Transverse colon (tissue), 4 donors: ENCODE data around the gene CCRL2. TPM values are rescaled to one million over a fixed set of nuclear protein-coding genes. Genes with fewer than 3 reads are reported as not detected.

ENCODE experiments used
- DNase-seq: peaks from one replicate; pipeline ENCODE4 v3.0.0-alpha.2; 2019
- H3K27ac ChIP-seq, 4 donors: fragments of 200-600 bp; sonication (generic); 2 replicates each; pipeline ENCODE4 v1.5.1; 2016 to 2018; ENCODE audit warnings: inconsistent platforms in 4 of 4
- H3K27me3 ChIP-seq: fragments of 200-600 bp; sonication (generic); 2 replicates; pipeline ENCODE4 v1.5.1; 2017; ENCODE audit warnings: inconsistent platforms
- H3K36me3 ChIP-seq, 4 donors: fragments of 200-600 bp; sonication (generic); 2 replicates each; pipeline ENCODE4 v1.5.1; 2017 to 2019; ENCODE audit warnings: inconsistent platforms in 4 of 4
- H3K4me1 ChIP-seq, 4 donors: fragments of 200-600 bp; sonication (generic); 2 replicates each; pipeline ENCODE4 v1.5.1; 2017 to 2020; ENCODE audit warnings: inconsistent platforms in 4 of 4
- H3K4me3 ChIP-seq, 4 donors: fragments of 200-600 bp; sonication (generic); 1 replicate in 1 of 4; 2 replicates in 3 of 4; pipeline versions ENCODE4 v1.5.1 to v1.6.1; 2017 to 2019; ENCODE audit warnings: inconsistent platforms in 4 of 4
- H3K9me3 ChIP-seq, 2 donors: fragments of 200-600 bp; sonication (generic); 2 replicates each; pipeline ENCODE4 v1.5.1; 2017 to 2019; ENCODE audit warnings: inconsistent platforms in 2 of 2
- EP300 ChIP-seq: sonication (generic); formaldehyde crosslinking; IDR thresholded peaks from one replicate; pipeline ENCODE4 v1.6.1; 2017; ENCODE audit warnings: antibody characterized with exemption, low read depth
- POLR2A ChIP-seq: fragments of 450-650 bp; IDR thresholded peaks from one replicate; pipeline ENCODE4 v1.6.1; 2016; ENCODE audit warnings: antibody characterized with exemption, mild to moderate bottlenecking, moderate library complexity
- POLR2AphosphoS5 ChIP-seq, 3 donors: sonication (generic); formaldehyde crosslinking; IDR thresholded peaks; one replicate each; pipeline ENCODE4 v1.6.1; 2016; ENCODE audit warnings: antibody characterized with exemption in 3 of 3
- WGBS, 2 donors: methylation state at CpG; one replicate each; pipeline ENCODE4 v1.1.5; 2018; ENCODE audit warnings: low coverage in 1 of 2; 5-methylcytosine and 5-hydroxymethylcytosine counted together
- in situ Hi-C, 4 donors: fragments of 200-750 bp; cut with MboI; loops; one replicate each; pipeline versions ENCODE4 v1.15.0 to v1.15.1; 2017; ENCODE audit warnings: low sequenced_read_pairs in 3 of 4, low pct_ligation_motif_present in 1 of 4, low pct_unique_long_range_greater_than_20kb in 1 of 4
- intact Hi-C: fragments of 100-400 bp; cut with DNase I; formaldehyde crosslinking; loops from one replicate; pipeline ENCODE4 v1.15.1; 2023; ENCODE audit warnings: low total_unique reads
- total RNA-seq, 4 donors: library from RNA; depleted of rRNA; stranded (reverse); fragments of >200 nt; gene quantifications; one replicate each; pipeline ENCODE4 v1.1.0, GENCODE V29; 2016
- TF ChIP-seq, protein P1 (sequence below), 5 experiments: fragments of 200-600 bp in 3 of 5; fragments of 450-650 bp in 2 of 5; sonication (generic) in 3 of 5; IDR thresholded peaks; 1 replicate in 2 of 5; 2 replicates in 3 of 5; pipeline ENCODE4 v1.5.1; 2016 to 2017; ENCODE audit warnings: antibody characterized with exemption in 5 of 5, inconsistent platforms in 3 of 5, mild to moderate bottlenecking in 2 of 5, moderate library complexity in 1 of 5

The CCRL2 gene
- total RNA-seq, 4 donors from 2014 or later, result 2.6 to 13.9 (median 9.8) TPM

DNA sequence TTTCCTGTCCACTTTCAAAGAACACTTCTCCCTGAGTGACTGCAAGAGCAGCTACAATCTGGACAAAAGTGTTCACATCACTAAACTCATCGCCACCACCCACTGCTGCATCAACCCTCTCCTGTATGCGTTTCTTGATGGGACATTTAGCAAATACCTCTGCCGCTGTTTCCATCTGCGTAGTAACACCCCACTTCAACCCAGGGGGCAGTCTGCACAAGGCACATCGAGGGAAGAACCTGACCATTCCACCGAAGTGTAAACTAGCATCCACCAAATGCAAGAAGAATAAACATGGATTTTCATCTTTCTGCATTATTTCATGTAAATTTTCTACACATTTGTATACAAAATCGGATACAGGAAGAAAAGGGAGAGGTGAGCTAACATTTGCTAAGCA lies 1.8 kb downstream of the CCRL2 start:
- Histone ChIP-seq H3K4me3 (no peak overlapping the region), H3K9me3 (no peaks in the 10 kb centered on the region), H3K36me3 (no peaks in the 10 kb centered on the region), H3K4me1 (peaks cover 0 to 52% (median 20%) of the 10 kb centered on the region in 4 donors), H3K27ac (no peak overlapping the region), H3K27me3 (no peaks in the 10 kb centered on the region)
- intact Hi-C loops (no loop called here), in situ Hi-C loops (no loop called here)
- TF ChIP-seq POLR2A, result no peak
- TF ChIP-seq EP300, result no peak
- TF ChIP-seq POLR2AphosphoS5 (IDR thresholded peaks at IDR 0.05), result no peak
- TF ChIP-seq, protein P1, sequence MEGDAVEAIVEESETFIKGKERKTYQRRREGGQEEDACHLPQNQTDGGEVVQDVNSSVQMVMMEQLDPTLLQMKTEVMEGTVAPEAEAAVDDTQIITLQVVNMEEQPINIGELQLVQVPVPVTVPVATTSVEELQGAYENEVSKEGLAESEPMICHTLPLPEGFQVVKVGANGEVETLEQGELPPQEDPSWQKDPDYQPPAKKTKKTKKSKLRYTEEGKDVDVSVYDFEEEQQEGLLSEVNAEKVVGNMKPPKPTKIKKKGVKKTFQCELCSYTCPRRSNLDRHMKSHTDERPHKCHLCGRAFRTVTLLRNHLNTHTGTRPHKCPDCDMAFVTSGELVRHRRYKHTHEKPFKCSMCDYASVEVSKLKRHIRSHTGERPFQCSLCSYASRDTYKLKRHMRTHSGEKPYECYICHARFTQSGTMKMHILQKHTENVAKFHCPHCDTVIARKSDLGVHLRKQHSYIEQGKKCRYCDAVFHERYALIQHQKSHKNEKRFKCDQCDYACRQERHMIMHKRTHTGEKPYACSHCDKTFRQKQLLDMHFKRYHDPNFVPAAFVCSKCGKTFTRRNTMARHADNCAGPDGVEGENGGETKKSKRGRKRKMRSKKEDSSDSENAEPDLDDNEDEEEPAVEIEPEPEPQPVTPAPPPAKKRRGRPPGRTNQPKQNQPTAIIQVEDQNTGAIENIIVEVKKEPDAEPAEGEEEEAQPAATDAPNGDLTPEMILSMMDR (IDR thresholded peaks at IDR 0.05), result no peak
- no peak for DNase-seq
- WGBS, 2 donors, result 94 to 97% methylated on average over 6 to 7 of the region's 7 CpGs

GRCh38 chr3:46409739-46410489 lies 2.9 kb downstream of the CCRL2 start:
- no peaks in the 10 kb centered on the region for H3K36me3 ChIP-seq
- H3K9me3 ChIP-seq, result no peaks in the 10 kb centered on the region
- no peak for DNase-seq
- intact Hi-C loops, result no loop called here
- H3K27me3 ChIP-seq, result no peaks in the 10 kb centered on the region
- H3K4me1 ChIP-seq, result peaks cover 0 to 46% (median 17%) of the 10 kb centered on the region in 4 donors
- WGBS, 2 donors, result 89 to 93% methylated on average over 3 to 9 of the region's 9 CpGs
- TF ChIP-seq, protein P1 (IDR thresholded peaks at IDR 0.05), result no peak
- TF ChIP-seq EP300, result no peak
- no peak for TF ChIP-seq POLR2AphosphoS5 (IDR thresholded peaks at IDR 0.05)
- no peak for TF ChIP-seq POLR2A
- H3K4me3 ChIP-seq, result no peak overlapping the region
- no peak overlapping the region for H3K27ac ChIP-seq
- in situ Hi-C loops, result no loop called here

DNA sequence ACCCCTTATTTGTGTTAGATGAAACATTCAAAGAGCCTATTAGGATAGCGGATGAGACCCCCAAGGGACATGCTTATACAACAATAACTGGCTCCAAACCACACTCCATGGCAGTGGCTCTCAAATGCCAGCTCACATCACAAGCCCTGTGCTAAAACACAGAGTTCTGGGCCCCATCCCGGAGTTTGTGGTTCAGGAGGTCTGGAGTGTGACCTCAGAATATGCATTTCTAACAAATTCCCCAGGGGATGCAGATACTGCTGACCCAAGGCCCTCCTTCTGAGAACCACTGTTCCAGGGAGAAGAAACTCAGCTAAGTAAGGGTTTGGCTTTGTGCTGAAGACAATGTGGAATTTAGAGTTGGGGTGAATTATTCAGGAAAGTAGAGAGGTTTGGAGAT lies 3.6 kb downstream of the CCRL2 start:
- no peak overlapping the region for H3K4me3 ChIP-seq
- TF ChIP-seq EP300 (no peak), POLR2A (no peak), POLR2AphosphoS5 (IDR thresholded peaks at IDR 0.05) (no peak)
- TF ChIP-seq, protein P1 (IDR thresholded peaks at IDR 0.05), result no peak
- peaks cover 0 to 40% (median 15%) of the 10 kb centered on the region in 4 donors for H3K4me1 ChIP-seq
- in situ Hi-C loops (no loop called here), intact Hi-C loops (no loop called here)
- no peaks in the 10 kb centered on the region for H3K27me3 ChIP-seq
- 90% methylated on average over 2 of the region's 2 CpGs; no CpG with 5 or more reads in 1 of the 2 donors for WGBS, 2 donors
- no peaks in the 10 kb centered on the region for H3K9me3 ChIP-seq
- no peak overlapping the region for H3K27ac ChIP-seq
- no peaks in the 10 kb centered on the region for H3K36me3 ChIP-seq
- no peak for DNase-seq

DNA sequence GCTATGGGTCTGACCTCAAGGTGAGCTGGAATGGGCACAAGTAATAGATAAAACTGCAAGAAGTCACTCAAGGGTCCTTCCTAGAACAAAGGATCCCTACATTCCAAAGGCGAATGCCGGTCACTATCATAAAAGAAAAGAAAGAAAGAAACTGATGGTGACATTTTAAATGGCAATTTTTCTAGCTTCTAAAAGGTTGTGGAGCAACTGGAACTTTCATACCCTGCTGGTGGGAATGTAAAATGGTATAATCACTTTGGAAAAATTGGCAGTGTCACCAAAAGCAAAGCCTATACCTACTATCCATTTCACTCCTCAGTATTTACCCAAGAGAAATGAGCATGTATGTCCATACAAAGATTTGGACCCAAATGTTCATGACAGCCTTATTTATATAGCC lies 4.2 kb downstream of the CCRL2 start:
- H3K27ac ChIP-seq, result no peak overlapping the region
- WGBS, 2 donors, result 87 to 100% methylated on average over 2 of the region's 2 CpGs
- DNase-seq, result no peak
- intact Hi-C loops, result no loop called here
- H3K4me3 ChIP-seq, result no peak overlapping the region
- H3K9me3 ChIP-seq, result no peaks in the 10 kb centered on the region
- H3K27me3 ChIP-seq, result no peaks in the 10 kb centered on the region
- TF ChIP-seq EP300 (no peak), POLR2A (no peak), POLR2AphosphoS5 (IDR thresholded peaks at IDR 0.05) (no peak)
- TF ChIP-seq, protein P1 (IDR thresholded peaks at IDR 0.05), result no peak
- no peaks in the 10 kb centered on the region for H3K36me3 ChIP-seq
- H3K4me1 ChIP-seq, result peaks cover 0 to 37% (median 12%) of the 10 kb centered on the region in 4 donors
- in situ Hi-C loops, result no loop called here
